GM21786 (cell line): ENCODE results near the gene IL18R1.

ENCODE experiments used
- ATAC-seq: cut with Tn5 transposase; IDR thresholded peaks from one replicate; pipeline ENCODE4 v1.9.1; 2021; ENCODE audit not compliant: unreplicated experiment

The IL18R1 gene

GRCh38 chr2:102344397-102344796 lies 11.2 kb upstream of the IL18R1 start:
- no peak for ATAC-seq

- ATAC-seq, result no peak
Observed at GRCh38 chr2:102345329-102345920, 10.2 kb upstream of the IL18R1 start.

GRCh38 chr2:102346381-102347130 lies 9.0 kb upstream of the IL18R1 start:
- ATAC-seq, result no peak

- no peak for ATAC-seq
Observed at GRCh38 chr2:102350137-102350793, 5.3 kb upstream of the IL18R1 start.

GRCh38 chr2:102356381-102356712 lies 751 bp downstream of the IL18R1 start:
- no peak for ATAC-seq

GRCh38 chr2:102356741-102357140 lies 1.1 kb downstream of the IL18R1 start:
- no peak for ATAC-seq

- ATAC-seq, result peak; percentile 29
Observed at GRCh38 chr2:102357937-102358336, 2.3 kb downstream of the IL18R1 start.

- ATAC-seq, result no peak
Observed at GRCh38 chr2:102358496-102358895, 2.9 kb downstream of the IL18R1 start.

- ATAC-seq, result no peak
Observed at GRCh38 chr2:102359527-102359926, 3.9 kb downstream of the IL18R1 start.

GRCh38 chr2:102361632-102362241 lies 6.1 kb downstream of the IL18R1 start:
- no peak for ATAC-seq

GRCh38 chr2:102365763-102366162 lies 10.2 kb downstream of the IL18R1 start:
- no peak for ATAC-seq

- ATAC-seq, result peak; percentile 58
Observed at GRCh38 chr2:102366406-102367112, 11.0 kb downstream of the IL18R1 start.

GRCh38 chr2:102367331-102367971 lies 11.9 kb downstream of the IL18R1 start:
- ATAC-seq, result peak; percentile 57

GRCh38 chr2:102368461-102369109 lies 13.0 kb downstream of the IL18R1 start:
- no peak for ATAC-seq

GRCh38 chr2:102369866-102370265 lies 14.3 kb downstream of the IL18R1 start:
- ATAC-seq, result no peak

- ATAC-seq, result no peak
Observed at GRCh38 chr2:102376052-102376591, 20.5 kb downstream of the IL18R1 start.

- ATAC-seq, result no peak
Observed at GRCh38 chr2:102383722-102384121, 28.1 kb downstream of the IL18R1 start.

GRCh38 chr2:102385522-102385921 lies 29.9 kb downstream of the IL18R1 start:
- ATAC-seq, result no peak

GRCh38 chr2:102386004-102386403 lies 30.4 kb downstream of the IL18R1 start:
- ATAC-seq, result no peak
